Measurements from ENCODE around the gene NRXN3.

- TF ChIP-seq GATA2 (IDR thresholded peaks at IDR 0.05; ENCODE audit: low read depth, low read length) = no peak
- no peak for TF ChIP-seq GATA3 (IDR thresholded peaks at IDR 0.05; ENCODE audit: low read depth, low read length)
Observed at GRCh38 chr14:79473651-79474050, 1303.5 kb downstream of the NRXN3 start.

Data from SH-SY5Y (cell line).